Measurements from ENCODE around the gene CLEC1A.

CLEC1A gene

GRCh38 chr12:10098791-10099190 lies at the start of gene CLEC1A:
Gene CLEC1A, minus strand, starts transcription at chr12:10098985. Its CDS starts 63 bp downstream, at chr12:10098922.
- no peak within 1 kb of the TSS for H3K4me3 ChIP-seq (ENCODE audit: low read depth, low read length)
- DNase-seq = no peak
- TF ChIP-seq, protein P1, sequence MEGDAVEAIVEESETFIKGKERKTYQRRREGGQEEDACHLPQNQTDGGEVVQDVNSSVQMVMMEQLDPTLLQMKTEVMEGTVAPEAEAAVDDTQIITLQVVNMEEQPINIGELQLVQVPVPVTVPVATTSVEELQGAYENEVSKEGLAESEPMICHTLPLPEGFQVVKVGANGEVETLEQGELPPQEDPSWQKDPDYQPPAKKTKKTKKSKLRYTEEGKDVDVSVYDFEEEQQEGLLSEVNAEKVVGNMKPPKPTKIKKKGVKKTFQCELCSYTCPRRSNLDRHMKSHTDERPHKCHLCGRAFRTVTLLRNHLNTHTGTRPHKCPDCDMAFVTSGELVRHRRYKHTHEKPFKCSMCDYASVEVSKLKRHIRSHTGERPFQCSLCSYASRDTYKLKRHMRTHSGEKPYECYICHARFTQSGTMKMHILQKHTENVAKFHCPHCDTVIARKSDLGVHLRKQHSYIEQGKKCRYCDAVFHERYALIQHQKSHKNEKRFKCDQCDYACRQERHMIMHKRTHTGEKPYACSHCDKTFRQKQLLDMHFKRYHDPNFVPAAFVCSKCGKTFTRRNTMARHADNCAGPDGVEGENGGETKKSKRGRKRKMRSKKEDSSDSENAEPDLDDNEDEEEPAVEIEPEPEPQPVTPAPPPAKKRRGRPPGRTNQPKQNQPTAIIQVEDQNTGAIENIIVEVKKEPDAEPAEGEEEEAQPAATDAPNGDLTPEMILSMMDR (IDR thresholded peaks at IDR 0.05; ENCODE audit: low read depth, low read length) = no peak
- no peaks in the 10 kb centered on the region for H3K9me3 ChIP-seq (ENCODE audit: severe bottlenecking)
- no peak within 1 kb of the TSS for H3K27ac ChIP-seq
- no peaks in the 10 kb centered on the region for H3K27me3 ChIP-seq (ENCODE audit: insufficient read depth, low read depth, severe bottlenecking)
- no peaks in the 10 kb centered on the region for H3K36me3 ChIP-seq

DNA sequence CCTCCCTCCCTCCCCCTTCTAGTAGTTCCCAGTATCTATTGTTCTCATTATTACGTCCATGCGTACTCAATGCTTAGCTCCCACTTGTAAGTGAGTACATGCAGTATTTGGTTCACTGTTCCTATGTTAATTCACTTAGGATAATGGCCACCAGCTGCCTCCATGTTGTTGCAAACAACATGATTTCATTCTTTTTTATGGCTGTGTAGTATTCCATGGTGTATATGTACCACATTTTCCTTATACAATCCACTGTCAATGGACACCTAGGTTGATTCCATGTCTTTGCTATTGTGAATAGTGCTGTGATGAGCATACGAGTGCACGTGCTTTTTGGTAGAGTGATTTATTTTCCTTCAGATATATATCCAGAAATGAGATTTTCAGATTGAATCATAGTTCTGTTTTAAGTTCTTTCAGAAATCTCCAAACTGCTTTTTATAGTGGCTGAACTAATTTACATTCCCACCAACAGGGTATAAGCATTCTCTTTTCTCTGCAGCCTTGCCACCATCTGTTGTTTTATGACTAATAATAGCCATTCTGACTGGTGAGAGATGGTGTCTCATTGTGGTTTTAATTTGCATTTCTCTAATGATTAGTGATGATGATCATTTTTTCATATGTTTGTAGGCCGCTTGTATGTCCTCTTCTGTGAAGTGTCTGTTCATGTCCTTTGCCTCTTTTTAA lies 49.1 kb upstream of the CLEC1A start:
- no peak for DNase-seq
- H3K36me3 ChIP-seq = no peaks in the 10 kb centered on the region
- no peaks in the 10 kb centered on the region for H3K9me3 ChIP-seq (ENCODE audit: severe bottlenecking)
- no peaks in the 10 kb centered on the region for H3K27me3 ChIP-seq (ENCODE audit: insufficient read depth, low read depth, severe bottlenecking)
- TF ChIP-seq, protein P1 (IDR thresholded peaks at IDR 0.05; ENCODE audit: low read depth, low read length) = no peak
- H3K4me3 ChIP-seq (ENCODE audit: low read depth, low read length) = no peak overlapping the region
- H3K27ac ChIP-seq = no peak overlapping the region

DNA sequence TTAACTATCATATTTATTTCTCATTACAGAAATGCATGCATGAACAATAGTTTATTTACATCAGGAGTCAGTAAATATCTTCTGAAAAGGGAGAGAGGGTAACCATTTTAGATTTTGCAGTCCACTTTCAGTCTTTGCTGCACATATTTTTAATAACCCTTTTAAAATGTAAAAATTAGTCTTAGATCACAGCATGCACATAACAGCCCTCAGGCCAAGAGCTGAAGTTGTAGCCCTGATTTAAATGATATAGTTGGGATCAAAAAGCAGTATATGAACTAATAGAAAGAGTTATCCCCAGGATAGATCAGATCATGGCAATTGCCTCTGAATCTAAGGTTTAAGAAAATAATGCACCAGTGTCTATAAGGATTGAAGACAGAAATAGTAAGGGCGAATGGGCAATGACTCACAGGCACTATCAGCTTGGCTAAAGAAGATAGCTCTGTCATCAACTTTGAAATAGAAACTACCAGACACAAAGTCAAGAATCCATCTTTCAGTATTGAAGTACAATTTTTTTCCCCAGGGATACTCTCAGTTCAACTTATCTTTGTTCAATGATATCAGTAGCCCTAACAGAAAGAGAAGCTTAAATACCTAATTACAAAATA lies 44.3 kb upstream of the CLEC1A start:
- no peaks in the 10 kb centered on the region for H3K27me3 ChIP-seq (ENCODE audit: insufficient read depth, low read depth, severe bottlenecking)

DNA sequence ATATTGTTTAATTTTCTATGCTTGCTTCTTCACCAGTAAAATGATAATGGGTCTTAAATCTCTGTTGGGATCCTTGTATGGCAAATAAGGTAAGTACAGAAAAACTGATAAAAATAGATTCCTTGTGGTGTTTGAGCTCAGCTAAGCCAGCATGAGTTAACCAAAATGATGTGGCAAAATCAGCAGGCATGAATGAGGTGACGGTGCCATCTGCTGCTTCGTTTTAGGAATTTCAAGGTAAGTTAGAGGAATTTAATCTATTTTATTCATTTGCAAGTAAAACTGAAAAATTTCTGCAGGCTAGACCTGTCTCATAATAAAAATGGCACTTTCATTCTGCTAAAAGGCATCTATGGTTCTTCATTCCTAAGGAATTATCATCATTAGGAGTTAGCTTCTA lies 41.2 kb upstream of the CLEC1A start:
- DNase-seq = peak; percentile 43
- Histone ChIP-seq H3K27me3 (ENCODE audit: insufficient read depth, low read depth, severe bottlenecking) (no peaks in the 10 kb centered on the region), H3K9me3 (ENCODE audit: severe bottlenecking) (no peaks in the 10 kb centered on the region), H3K27ac (no peak overlapping the region), H3K4me3 (ENCODE audit: low read depth, low read length) (no peak overlapping the region), H3K36me3 (no peaks in the 10 kb centered on the region)
- TF ChIP-seq, protein P1 (IDR thresholded peaks at IDR 0.05; ENCODE audit: low read depth, low read length) = 0 out of 2 replicates have a peak, but pooled peaks have one; percentile 31

More for the DNA sequence above, 44.3 kb upstream of the CLEC1A start:
- H3K9me3 ChIP-seq (ENCODE audit: severe bottlenecking) = no peaks in the 10 kb centered on the region
- no peaks in the 10 kb centered on the region for H3K36me3 ChIP-seq
- H3K27ac ChIP-seq = no peak overlapping the region
- TF ChIP-seq, protein P1 (IDR thresholded peaks at IDR 0.05; ENCODE audit: low read depth, low read length) = no peak
- no peak overlapping the region for H3K4me3 ChIP-seq (ENCODE audit: low read depth, low read length)
- DNase-seq = no peak

DNA sequence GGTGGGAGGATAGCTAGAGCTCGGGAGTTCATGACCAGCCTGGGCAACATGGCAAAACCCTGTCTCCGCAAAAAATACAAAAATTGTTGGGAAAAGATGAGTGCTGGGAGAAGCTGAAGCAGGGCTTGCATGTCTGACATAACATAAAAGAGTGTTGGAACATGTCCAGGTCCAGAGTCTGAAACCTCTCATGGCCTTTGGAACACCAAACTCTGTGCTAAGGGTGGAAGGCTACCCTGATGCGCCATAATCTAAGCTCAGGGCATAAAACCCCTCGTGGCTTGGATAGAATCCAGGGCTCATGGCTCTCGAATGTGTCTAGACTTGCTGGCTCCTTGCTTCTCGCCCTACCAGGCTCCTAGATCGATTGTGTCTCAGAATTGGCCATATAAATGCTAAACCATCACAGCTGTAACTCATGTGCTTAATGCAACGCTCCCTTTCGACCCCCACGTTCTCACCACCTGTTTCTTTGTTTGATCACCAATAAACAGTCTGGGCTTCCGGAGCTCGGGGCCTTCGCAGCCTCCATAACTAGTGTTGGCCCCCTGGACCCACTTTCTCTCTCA lies 37.9 kb upstream of the CLEC1A start:
- no peaks in the 10 kb centered on the region for H3K36me3 ChIP-seq
- H3K9me3 ChIP-seq (ENCODE audit: severe bottlenecking) = no peaks in the 10 kb centered on the region
- no peak overlapping the region for H3K27ac ChIP-seq
- DNase-seq = no peak
- no peaks in the 10 kb centered on the region for H3K27me3 ChIP-seq (ENCODE audit: insufficient read depth, low read depth, severe bottlenecking)
- no peak overlapping the region for H3K4me3 ChIP-seq (ENCODE audit: low read depth, low read length)
- TF ChIP-seq, protein P1 (IDR thresholded peaks at IDR 0.05; ENCODE audit: low read depth, low read length) = no peak
